HG03280 (cell line): ENCODE data around the gene IL1RAPL1.

Experiments
- ATAC-seq: cut with Tn5 transposase; IDR thresholded peaks from one replicate; pipeline ENCODE4 v1.9.1; 2021; ENCODE audit warnings: mild to moderate bottlenecking, moderate library complexity; ENCODE audit not compliant: unreplicated experiment

IL1RAPL1 gene

DNA sequence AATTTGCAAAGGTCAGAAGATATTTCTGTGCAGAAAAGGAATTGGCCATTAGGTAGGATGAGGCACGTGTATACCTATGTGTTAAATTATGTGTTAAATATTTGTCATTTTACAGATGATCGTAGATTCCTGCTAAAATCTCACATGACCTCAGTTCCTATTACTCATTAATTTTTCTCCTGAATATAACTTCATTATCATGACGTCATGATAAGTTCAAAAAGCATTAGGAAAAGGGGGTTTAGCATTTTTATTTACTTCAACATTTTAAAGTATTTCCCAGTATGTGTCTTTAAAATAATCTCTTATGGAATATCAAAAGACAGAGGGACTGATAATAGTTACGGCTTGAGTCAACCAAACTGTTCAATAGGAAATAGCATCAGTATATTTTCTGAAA lies 372.8 kb downstream of the IL1RAPL1 start:
- no peak for ATAC-seq

- ATAC-seq: no peak
Measured at GRCh38 chrX:28966331-28966730, 379.1 kb downstream of the IL1RAPL1 start.

- no peak for ATAC-seq
Measured at GRCh38 chrX:28969126-28969525, 381.9 kb downstream of the IL1RAPL1 start.

- ATAC-seq: no peak
Measured at GRCh38 chrX:28979877-28980276, 392.6 kb downstream of the IL1RAPL1 start.

DNA sequence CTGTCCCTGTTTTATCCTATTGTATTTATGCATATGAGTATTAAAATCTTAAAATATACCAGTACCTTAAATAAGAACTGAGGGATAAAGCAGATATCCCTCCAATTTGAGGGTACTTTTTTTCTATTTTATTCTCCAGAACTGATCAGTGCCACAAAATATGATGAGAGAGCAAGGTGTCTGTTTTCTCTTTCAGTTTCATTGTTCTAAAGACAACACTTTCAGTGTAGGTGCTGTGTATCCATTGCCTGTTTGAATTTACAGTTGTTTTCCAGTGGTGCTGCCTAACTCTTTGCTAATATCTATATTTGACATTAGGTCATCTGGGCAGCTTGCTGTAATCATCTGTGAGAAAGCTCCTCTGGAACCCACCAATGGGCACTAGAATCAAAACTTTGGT lies 394.7 kb downstream of the IL1RAPL1 start:
- no peak for ATAC-seq

- ATAC-seq: no peak
Measured at GRCh38 chrX:28988246-28988645, 401.0 kb downstream of the IL1RAPL1 start.

- ATAC-seq: no peak
Measured at GRCh38 chrX:28997706-28998463, 410.6 kb downstream of the IL1RAPL1 start.

- ATAC-seq: no peak
Measured at GRCh38 chrX:28998609-28999135, 411.4 kb downstream of the IL1RAPL1 start.

DNA sequence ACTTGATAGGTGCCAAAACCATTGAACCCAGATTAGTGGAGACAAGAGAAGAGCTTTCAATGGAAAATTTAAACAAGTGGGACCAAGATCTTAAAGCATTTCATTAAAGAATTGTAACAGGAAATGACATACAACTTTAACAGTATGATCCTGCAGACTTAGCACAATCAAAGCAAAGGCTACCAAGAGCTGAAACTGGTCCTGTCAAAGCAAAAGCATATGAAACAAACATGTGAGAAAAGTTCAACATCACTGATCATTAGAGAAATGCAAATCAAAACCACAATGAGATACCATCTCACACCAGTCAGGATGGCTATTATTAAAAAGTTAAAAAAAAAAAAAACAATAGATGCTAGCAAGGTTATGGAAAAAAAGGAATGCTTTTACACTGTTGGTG lies 425.6 kb downstream of the IL1RAPL1 start:
- ATAC-seq: no peak

DNA sequence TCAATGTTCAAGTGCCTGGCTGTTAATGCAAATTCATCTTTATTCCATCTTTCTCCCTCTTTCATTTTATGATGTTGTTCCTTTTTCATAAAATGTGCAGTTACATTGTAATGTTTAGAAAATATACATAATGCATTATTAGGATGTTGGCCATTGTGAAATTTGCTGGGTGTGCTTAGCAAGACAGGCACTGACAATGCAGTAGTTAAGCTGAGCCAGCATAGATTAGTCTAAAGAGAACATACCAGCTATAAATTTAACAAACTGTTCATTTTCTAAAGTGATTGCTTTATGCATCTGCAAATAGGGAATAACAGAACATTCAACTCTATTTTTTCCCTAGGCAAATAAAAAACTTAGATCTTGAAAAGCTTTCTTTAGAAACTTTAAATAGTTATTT lies 436.0 kb downstream of the IL1RAPL1 start:
- ATAC-seq: no peak

- no peak for ATAC-seq
Measured at GRCh38 chrX:29024871-29025270, 437.6 kb downstream of the IL1RAPL1 start.

DNA sequence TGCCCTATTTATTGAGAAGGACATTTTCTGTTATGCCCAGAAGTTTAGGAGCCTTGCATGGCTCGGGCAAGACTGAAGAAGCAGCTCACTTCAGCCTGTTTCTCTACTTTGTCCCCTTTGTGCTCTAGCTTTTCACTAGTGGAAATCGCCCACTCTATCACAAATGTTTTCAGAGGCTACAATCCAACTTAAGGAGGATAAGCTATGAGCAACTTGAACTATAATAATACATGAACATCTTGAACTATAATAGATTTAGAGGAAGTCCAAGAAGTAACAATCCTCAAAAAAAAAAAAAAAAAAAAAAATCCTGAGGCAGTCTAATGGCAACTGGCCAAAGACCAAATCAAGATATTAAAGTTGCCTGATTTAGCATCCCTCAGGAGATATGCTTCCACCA lies 452.3 kb downstream of the IL1RAPL1 start:
- ATAC-seq: no peak

DNA sequence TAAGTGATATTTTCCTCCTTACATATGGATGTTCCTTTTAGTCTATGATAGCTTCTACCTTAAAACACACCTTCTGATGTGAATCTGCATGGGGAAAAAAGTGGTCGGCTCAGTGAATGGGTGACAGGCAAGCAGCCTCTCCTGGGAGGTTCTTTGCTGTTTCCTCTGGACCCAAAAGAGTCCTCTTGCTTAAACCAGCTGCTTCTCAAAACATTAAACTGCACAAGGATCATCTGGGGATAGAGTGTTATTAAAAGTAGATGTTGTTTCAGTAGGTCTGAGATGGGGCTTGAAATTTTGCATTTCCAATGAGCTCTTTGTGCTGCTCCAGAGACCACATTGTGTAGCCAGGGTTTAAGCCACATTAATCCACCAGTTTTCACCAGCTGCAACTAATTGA lies 452.9 kb downstream of the IL1RAPL1 start:
- no peak for ATAC-seq

DNA sequence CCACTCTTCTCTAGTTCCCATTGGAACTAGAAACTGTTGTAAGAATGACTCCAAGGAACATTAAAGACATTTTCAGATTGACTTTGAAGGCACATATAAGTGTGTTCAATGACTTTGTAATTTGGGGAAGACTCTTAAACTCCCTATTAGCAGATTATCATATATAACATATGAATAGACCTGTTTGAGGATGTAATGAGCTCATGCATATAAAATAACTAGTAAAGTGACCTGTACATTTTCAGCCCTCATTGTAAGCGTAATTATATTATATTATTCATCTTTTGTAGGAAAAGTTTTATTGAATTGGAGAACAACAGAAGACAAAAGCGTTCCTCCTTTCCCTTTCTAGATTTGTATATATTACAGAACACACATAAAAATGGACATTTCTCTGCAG lies 455.1 kb downstream of the IL1RAPL1 start:
- ATAC-seq: no peak

GRCh38 chrX:29043746-29044145 lies 456.5 kb downstream of the IL1RAPL1 start:
- ATAC-seq: no peak

GRCh38 chrX:29044423-29045184 lies 457.4 kb downstream of the IL1RAPL1 start:
- no peak for ATAC-seq

GRCh38 chrX:29065477-29065876 lies 478.2 kb downstream of the IL1RAPL1 start:
- no peak for ATAC-seq

DNA sequence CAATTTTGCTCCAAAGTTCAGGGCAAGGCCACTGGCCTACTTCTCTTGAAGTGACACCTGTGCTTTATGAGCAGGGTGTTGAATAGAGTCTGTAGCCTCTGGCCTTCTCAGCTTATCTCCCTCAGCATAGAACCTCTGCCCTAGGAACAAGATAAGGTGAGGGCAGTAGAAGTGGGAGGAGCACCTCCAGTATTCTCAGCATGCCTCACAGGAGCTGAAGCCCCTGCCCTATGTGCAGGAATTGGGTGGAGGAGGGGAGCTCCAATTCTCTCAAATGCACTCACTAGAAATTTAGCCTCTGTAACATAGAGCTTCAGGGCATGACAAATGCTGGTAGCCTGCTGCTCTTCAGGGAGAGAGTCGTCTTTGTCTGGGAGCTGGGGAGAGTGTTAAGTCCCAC lies 479.3 kb downstream of the IL1RAPL1 start:
- no peak for ATAC-seq

DNA sequence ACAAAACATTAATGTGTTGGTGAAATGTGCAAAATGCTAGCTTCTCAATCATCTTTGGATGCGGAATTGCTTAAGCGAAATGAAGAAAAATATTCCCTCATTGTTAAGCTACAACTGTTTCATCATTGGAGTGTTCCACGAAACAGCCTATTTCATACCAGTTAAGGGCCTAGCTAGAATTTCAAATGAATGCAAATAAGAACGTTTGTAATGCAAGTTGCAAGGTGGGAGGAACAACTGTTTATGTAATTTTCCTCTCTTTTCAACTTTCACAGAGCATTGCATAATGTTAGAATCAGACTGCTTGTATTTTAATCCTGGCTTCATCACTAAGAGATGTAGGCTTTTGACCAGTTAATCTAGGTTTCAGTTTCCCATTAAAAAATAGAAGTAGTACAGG lies 480.1 kb downstream of the IL1RAPL1 start:
- ATAC-seq: no peak

GRCh38 chrX:29071525-29072320 lies 484.5 kb downstream of the IL1RAPL1 start:
- no peak for ATAC-seq

GRCh38 chrX:29082558-29082957 lies 495.3 kb downstream of the IL1RAPL1 start:
- no peak for ATAC-seq
